SK-N-MC (cell line): Measurements from ENCODE around the gene COL17A1.

Source experiments
- EZH2 ChIP-seq: fragments of 200-600 bp; sonication (generic); IDR thresholded peaks from one replicate; pipeline ENCODE4 v1.6.1; 2017; ENCODE audit warnings: antibody characterized with exemption
- POLR2AphosphoS5 ChIP-seq: IDR thresholded peaks from 2 replicates; pipeline ENCODE4 v1.6.1; 2012; ENCODE audit warnings: mild to moderate bottlenecking, low read depth, low read length, borderline replicate concordance

- TF ChIP-seq EZH2: no peak
- no peak for TF ChIP-seq POLR2AphosphoS5
Observed at GRCh38 chr10:103986360-103986759, 99.3 kb downstream of the COL17A1 start.
